GM21381 (cell line): Measurements from ENCODE around the gene PARD3B.

ENCODE experiments used
- ATAC-seq: cut with Tn5 transposase; IDR thresholded peaks from one replicate; pipeline ENCODE4 v1.9.1; 2021; ENCODE audit warnings: mild to moderate bottlenecking, moderate library complexity; ENCODE audit not compliant: unreplicated experiment

Gene PARD3B

DNA sequence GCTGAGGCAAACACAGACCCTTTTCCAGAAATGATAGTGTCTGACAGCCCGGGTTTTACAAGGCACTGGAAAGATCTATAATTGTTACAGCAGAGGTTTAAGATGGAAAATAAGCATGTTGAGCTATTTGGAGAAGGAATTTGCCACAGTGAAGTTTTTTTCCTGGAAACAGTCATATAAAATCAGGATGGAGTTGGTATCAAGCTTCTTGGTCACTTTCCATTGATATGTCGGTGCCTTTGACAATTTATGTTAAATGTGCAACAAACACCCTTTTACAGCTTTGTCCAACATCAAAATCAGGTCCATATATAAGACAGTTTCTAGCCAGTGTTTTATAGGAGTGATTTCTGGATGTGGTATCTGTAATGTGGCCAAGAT lies 1019.9 kb downstream of the PARD3B start:
- ATAC-seq: no peak

DNA sequence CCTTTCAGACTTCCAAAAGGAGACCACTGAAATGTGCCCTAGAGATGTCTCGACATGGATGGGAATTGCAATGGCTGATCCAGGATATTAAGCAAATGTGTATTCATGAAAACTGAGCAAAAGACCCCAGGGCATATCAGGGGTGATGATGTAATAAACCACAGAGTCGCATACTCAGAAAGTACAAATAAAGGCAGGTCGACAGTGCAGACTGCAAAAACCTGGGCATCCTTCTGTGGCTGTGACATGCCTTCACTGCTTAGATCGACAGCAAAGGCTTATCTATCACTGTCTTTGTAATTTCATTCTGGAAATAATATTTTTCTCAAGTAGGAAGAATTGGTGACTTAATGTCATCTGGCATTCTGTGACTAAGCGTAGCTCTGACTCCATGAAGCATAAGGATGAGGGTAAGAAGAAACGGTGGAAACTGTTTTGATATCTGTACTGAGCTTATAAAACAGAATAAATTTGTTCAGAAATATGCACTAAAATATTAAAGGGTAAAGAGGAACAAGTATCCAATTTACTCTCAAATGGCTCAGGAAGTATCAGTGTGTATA lies 1021.4 kb downstream of the PARD3B start:
- ATAC-seq: no peak

DNA sequence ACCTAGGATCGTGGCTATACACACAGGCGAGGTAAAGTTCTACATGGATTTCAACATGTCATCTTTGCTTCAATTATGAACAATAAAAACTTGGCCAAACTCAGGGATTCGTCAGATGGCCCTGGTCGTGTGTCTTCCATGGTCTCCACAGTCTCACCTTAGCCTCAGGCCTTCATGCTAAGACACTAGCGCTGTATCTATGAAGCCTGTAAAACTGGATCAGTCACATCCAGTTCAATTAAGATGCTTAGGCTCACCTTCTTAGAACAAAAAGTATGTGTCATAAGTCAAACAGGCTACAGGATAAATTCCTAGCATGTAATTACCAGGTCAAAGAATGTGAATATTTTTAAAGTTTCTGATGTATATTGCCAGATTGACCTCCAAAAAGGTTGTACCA lies 1023.3 kb downstream of the PARD3B start:
- ATAC-seq: no peak

DNA sequence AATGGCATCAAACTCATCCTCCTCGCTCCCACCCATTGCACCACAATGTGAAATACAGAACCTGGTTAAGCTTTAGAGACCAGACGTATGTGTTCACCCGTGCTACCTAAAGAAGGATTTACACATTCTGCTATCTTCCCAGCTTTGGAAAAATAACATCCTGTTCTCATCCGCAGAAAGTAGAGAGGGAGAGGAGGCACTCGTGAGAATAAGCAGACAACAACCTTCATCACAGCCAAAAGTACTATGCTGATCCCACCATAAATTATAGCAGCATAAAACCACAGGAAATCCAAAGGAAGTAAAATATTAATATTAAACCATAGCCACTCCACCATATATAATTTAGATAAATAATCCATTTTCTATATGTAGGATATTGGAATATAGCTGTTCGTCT lies 1025.4 kb downstream of the PARD3B start:
- ATAC-seq: no peak

DNA sequence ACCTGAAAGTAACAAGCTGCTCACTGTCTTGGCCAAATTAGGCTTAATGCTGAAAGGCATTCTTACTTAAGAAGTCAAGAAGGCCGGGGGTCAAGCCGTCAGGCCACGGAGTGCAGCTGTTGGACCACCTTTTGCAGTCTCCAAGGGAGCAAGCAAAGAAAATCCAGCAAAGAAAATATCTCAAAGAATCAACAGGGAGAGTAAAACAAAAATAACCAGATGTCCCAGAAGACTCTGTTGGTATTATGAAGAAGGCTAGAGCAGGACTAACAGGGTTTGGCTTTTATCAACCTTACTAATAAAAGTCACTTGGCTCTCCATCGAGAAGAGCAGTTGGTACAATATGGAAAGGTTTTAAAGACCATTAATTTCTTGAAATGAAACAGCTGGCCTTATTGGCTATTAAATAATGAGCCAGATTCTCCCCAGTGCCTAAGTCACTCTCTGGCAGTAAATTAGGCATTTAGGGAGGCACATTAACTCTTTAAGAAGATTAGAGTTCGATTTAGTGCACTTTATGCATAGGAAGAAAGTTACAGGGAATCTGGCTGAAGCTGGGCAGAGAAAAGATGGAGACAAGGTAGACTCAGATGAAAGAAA lies 1026.2 kb downstream of the PARD3B start:
- ATAC-seq: no peak

DNA sequence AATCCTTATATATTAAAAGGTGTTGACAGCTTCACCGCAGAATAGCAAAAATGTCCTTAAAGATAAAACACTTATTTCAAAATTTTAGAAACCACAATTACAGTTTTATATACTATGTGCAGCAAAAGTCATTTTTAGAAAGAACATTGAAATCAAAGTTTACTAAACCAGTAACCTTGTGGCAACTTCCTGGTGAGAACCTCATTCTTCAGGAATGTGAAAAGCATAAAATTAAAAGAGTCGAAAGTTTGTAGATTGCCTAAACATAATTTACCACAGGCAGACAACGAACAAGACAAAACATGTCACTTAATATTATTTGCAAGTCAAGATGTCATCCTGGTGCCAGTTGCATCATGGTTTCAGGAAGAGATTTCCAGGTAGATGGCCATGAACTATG lies 1028.7 kb downstream of the PARD3B start:
- ATAC-seq: no peak

DNA sequence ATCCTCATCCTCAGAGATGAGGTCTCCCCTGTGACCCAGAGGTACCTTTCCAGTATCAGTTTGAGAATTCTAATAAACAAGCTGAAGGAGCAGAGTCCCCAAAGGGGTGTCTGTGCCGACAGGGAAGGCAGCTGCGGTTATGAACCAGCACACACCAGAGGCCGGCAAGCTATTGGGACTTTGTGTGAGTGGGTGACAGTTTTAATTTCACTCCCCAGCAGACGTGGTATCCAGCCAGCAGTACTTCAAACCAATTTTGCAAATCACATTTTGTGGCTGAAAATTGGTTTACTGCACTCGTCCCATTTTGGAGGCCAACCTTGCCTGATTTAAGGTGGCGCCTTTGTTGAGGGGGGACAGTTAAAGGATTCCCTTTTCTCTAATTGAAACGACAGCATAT lies 1034.1 kb downstream of the PARD3B start:
- no peak for ATAC-seq

DNA sequence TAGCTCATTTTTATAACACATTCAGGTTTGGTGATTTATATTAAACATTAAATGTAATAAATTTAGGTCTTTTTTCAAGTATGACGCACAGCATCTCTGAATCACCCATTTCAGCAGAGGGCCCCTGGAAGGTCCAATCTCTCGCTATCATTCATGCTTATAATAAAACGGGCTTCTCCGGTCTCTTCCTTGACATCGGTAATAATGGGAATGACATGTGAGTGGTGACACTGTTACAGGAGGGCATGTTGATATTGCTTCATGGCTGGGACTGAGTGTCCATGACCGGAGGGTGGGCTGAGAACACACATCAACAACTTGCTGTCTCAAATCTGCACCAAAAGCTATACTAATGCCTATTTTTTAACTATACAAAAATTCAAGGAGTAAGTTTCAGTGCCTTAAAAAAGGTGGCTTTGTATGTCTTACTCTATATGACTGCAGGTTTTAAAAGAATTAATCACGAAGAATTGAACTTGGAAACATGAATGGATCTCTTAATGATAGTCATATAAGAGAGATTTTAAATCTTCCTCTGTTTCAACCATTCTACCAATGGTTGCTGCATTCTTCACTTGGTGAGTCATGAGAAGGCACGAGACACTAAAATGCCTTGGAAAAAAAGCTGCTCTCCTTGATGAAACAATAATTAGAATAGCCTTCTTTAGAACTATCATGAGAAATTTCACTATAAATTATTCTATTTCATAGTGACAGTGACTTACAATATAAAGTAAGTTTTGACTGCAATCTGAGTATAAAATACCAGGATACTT lies 1035.1 kb downstream of the PARD3B start:
- ATAC-seq: no peak

DNA sequence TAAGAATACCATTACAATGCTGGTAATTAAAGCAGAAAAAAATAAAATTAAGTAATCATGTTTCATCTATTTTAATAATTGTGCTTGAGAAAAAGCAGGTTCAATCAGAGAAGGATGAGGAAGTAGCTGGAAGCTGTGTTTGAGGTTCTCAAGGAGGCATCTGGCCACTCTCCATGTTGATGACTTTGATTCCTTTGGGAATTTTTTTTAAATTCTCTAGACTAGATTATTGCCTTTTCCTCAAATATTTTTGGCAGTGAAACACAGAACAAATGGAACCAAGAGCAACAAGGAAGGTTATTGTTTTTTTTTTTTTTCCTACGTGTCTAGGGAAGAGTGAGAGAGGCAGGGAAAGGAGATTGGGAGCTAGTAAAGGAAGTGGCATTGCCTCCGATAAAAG lies 1037.1 kb downstream of the PARD3B start:
- ATAC-seq: no peak

DNA sequence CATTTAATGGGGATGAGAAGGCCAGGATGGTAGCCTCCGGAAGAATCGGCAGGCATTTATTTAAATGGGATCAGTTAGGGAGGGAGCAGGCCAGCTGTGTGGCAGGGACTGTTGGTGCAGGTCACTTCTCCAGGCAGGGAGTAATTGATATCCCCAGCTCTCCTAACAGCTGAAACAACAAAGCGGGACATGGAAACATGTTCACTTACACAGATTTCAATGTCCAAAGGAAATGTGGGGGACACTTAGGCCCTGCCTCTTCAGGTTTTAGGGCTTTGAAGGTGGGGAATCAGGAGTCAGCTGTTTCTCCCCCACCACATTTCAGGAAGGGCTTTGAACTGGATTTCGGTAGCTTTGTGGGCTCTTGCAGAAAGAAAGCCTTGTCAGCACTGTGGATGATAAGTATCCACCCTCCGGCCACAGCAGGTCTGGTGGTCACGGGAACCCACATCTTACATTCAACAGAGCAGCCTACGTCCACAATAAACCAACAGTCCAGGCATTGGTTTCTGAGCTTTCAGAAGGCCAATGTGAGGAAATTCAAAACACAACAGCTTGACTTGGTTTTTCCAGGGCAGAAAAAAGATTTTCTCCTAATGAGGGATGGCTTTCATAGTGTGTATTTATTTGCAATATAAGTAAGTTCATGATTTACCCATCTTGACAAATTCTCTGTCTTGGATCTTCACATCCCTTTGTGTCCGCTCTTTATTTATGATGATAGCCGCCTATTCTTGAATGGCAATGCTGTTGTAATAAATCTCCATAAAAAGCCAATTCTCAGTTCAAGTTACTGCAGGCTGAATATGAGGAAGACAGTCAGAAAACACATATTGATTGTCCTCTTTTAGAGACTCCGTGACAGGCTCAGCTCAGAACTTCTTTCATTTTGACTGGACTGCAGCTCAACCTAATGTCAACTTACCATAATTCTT lies 1040.4 kb downstream of the PARD3B start:
- no peak for ATAC-seq

DNA sequence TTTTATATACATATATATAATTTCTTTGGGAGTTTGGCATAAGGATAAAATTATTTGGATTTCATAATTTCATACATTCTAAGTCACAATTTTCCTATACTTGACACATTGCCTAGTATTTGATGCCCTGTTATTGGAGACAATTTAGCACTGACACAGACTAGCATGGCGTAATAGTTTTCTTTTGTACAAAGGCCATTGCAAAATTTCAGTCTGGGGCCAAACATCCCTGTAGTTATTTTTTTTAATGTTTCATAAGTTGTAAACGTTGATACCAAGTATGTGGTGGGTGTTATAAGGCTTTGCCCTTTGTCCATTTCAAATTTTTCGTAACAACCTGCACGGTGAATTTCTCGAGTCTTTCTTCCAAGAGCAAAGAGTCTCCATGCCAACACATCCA lies 1041.4 kb downstream of the PARD3B start:
- ATAC-seq: no peak

DNA sequence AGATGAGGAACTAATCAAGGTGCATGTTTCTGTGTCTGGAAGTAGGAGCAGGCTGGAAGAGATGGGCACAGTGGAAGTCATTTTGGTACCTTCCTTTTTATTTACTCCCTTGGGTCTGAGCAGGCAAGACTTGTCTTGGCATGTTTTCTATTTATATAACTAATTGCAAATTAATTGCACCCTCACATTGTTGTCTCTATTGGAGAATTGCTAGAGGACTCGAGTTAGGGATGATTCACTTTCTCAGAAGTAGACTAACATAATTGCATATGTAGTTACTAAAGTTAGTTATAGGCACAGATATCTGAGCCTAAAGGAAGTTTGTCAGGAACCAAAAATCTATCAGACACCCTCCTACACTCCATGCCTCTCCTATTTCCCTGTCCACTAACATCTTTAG lies 1044.2 kb downstream of the PARD3B start:
- ATAC-seq: no peak

DNA sequence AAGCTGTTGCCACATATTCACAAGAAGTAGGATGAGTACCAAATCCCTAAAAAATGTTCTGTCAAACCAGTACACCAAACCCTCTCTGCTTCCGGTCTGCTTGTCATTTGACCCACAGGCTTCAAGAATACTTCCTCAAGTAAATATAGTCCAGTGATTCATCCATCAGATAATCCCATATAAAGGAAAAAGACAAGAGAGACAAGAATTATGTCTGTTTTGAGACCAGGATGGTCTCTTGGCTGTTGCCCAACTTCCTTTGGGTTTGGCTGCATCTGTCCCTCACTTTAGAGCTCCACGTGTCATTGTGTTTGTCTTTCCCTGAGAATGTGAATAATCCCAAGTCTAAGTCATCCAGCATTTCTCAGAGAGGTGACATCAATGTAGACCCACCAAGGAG lies 1045.5 kb downstream of the PARD3B start:
- ATAC-seq: no peak

DNA sequence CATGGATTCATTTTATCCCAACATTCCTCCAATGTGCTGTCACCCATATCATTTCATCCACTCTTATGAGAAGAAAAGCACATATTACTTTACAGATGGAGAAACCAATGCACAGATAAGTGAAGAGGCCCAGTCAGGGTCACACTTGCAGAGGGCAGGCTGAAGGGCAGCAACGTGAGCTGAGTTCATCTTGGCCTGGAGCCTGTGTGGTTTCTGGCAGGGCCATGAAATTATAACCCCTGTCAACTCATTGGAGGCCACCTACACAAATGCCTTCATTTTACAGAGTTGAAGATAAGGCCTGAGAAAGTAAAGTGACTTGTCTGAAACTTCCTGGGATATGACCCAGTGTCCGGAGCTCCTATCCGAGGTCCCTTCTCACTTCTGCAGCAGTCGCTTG lies 1048.6 kb downstream of the PARD3B start:
- ATAC-seq: no peak

DNA sequence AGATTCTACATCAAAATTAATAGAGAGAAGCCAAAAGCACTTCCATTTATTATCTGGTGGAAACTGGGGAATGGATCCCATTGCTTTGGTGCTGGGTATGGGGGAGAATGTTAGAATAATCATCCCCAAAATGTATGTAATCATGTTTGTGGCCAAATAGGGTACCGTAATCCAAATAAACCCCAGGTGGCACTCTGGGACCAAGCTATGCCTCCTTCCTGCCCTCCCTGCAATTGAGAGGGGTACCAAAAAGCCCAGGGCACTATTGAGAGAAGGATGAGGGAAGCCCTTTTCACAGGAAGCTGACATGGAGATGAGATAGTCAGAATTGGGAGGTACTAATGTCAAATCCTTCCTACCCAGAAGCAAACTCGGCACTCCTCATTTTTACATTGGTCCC lies 1051.3 kb downstream of the PARD3B start:
- ATAC-seq: no peak

DNA sequence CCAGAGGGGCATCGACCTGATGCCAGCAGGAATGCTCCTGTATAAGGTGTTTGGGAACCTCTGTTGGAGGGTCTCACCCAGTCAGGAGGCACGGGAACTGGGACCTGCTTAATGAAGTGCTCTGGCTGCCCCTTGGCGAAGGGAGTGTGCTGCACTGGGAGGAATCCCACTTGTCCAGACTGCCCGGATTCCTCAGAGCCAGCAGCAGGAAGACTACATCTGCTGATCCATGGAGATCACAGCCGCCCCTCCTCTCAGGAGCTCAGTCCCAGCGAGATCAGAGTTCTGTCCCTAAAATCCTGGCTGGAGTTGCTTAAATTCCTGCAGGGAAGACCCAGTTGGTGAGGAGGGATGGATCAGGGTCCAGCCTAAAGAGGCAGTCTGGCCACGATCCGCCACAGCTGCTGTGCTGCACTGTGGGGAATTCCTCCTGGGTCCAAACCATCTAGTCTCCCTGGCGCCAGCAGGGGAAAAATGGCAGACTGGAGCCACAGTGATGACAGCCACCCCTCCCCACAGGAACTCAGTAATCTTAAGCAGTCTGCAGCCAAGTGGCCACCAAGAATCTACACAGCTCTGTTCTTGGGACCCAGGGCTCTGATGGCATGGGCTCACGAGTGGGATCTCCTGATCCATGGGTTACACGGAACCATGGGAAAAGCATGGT lies 1060.5 kb downstream of the PARD3B start:
- ATAC-seq: no peak

DNA sequence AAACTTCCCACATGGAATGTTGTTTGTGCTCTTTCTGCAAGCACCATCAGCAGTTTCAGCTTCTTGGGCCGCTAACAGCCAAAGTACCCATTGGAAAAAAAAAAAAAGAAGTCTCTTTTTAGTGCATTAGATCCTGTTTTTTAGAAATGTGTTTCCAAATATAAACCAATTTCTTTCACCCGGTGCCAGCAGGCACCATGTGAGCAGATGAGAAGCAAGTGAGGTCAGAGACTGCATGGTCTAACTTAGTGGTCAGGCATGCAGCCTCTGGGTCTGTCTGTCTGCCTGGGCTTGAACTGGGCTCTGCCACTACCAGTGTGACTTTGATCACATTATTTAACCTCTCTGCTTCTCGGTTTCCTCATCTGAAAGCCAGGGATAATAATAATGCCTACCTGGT lies 1061.9 kb downstream of the PARD3B start:
- no peak for ATAC-seq

DNA sequence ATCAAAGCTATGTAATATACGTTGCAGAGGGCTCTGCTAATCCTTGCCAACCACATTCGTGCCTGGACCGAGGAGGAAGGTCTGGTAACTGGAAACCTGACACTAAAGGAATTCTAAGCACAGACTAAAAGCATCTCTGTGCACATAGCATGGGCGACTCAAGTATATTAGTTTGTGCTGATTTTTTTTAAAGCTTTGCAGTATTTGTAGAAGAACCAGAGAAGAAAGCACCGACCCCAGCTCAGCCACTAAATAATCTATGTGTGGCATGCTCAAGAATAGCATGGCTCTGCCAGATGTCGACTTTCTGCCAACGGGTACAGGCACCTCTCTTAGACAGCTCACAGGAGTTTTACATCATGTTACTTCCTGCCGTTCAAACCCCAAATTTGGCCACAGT lies 1063.8 kb downstream of the PARD3B start:
- ATAC-seq: no peak

DNA sequence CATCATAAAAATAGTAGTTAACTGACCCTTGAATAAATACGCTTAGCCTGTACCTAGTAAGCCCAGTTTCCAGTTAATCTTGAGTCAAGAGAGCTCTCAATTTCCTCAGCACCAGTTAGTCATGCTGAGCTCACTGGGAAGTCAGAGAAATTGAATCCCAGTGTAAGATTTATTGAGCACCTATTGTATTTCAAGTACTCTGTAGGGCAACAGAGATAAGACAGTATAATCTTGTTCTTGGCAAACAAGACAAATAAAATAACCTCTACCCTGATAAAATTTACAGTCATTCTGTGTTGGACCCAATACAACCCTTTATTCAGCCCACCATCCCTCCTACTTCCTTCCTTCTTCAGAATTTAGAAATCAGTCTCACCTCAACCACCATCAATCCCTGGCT lies 1065.2 kb downstream of the PARD3B start:
- ATAC-seq: no peak

DNA sequence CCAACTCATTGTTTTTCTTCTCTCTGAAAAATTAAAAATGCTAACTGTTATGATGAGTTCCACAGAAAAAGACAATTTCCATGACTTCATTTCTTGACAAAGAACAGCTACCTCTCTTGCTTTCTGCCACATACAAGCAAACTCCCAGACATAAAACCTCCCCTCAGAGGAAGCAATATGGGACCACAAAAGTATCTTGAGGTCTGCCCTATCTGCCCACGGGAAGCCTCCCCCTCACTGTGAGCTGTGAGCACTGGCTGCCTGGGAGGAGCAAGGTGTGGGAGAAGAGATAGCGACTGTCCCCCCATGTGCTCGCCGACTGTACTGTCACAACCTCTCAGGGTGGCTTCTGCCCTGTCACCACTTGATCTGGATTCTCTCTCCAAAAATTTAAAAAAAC lies 1067.4 kb downstream of the PARD3B start:
- no peak for ATAC-seq

DNA sequence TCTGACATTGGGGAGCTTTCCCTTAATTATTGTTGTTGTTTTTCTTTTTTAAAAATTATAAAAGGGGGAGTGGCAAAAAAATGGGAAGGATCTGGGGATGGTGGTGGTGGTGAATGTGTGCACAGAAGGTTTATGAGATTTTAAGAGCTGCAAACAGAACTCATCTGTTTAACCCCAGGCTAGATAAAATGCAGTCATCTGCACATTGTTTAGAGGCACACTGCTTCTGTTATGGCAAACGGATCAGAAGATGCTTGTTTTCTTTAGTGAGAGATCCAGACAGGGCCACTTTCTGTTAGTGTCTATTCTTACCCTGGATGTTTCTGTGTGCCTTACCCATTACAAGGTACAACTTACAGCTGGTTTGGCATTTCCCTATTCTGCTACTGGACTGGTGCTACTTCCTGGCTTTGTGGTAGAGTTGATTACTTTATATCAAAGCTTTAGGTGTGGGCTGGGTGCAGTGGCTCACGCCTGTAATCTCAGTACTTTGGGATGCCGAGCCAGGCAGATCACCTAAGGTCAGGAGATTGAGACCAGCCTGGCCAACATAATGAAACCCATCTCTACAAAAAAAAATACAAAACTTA lies 1068.8 kb downstream of the PARD3B start:
- no peak for ATAC-seq
